Neural progenitor cell (in vitro differentiated cells): ENCODE measurements around the gene IZUMO2. TPM values are rescaled to one million over a fixed set of nuclear protein-coding genes. Genes with fewer than 3 reads are reported as not detected.
"Not testable (repeated sequence)": the region's sequence is repeated elsewhere in the genome, so short reads cannot be mapped to it uniquely, and the experiment has no call there.

Source experiments
- DNase-seq: peaks from one replicate; pipeline ENCODE4 v3.0.0-alpha.2; 2016; ENCODE audit warnings: low spot score
- H2AFZ ChIP-seq: fragments of 200-600 bp; sonication (generic); replicated peaks from 2 replicates; pipeline ENCODE4 v1.6.1; 2016; ENCODE audit warnings: antibody characterized with exemption
- H3F3A ChIP-seq: fragments of 200-600 bp; sonication (generic); 2 replicates; pipeline ENCODE4 v1.6.1; 2016; ENCODE audit warnings: antibody characterized with exemption, low read depth
- H3K27ac ChIP-seq: fragments of 200-600 bp; sonication (generic); 2 replicates; pipeline ENCODE4 v1.5.1; 2016; ENCODE audit warnings: mild to moderate bottlenecking
- H3K27me3 ChIP-seq: fragments of 200-600 bp; sonication (generic); 2 replicates; pipeline ENCODE4 v1.6.1; 2016; ENCODE audit warnings: mild to moderate bottlenecking, moderate library complexity
- H3K36me3 ChIP-seq: fragments of 200-600 bp; sonication (generic); 2 replicates; pipeline ENCODE4 v1.5.1; 2016
- H3K4me1 ChIP-seq: fragments of 200-600 bp; sonication (generic); 2 replicates; pipeline ENCODE4 v1.6.1; 2016; ENCODE audit warnings: mixed run types
- H3K4me2 ChIP-seq: fragments of 200-600 bp; sonication (generic); 2 replicates; pipeline ENCODE4 v1.6.1; 2016
- H3K4me3 ChIP-seq: fragments of 200-600 bp; sonication (generic); 2 replicates; pipeline ENCODE4 v1.5.1; 2016
- H3K79me2 ChIP-seq: fragments of 200-600 bp; sonication (generic); 2 replicates; pipeline ENCODE4 v1.6.1; 2016; ENCODE audit warnings: low read depth
- H3K9ac ChIP-seq: fragments of 200-600 bp; sonication (generic); 2 replicates; pipeline ENCODE4 v1.6.1; 2016
- H3K9me3 ChIP-seq: fragments of 200-600 bp; sonication (generic); 2 replicates; pipeline ENCODE4 v1.5.1; 2016; ENCODE audit warnings: low read depth
- H4K20me1 ChIP-seq: fragments of 200-600 bp; sonication (generic); 2 replicates; pipeline ENCODE4 v1.6.1; 2016; ENCODE audit warnings: low read depth
- H3K27ac Mint-ChIP-seq: 3 replicates; pipeline ENCODE4 v1.8.0; 2021; ENCODE audit warnings: mixed read lengths
- H3K27me3 Mint-ChIP-seq: 2 replicates; pipeline ENCODE4 v1.8.0; 2022; ENCODE audit warnings: low read depth, mild to moderate bottlenecking, inconsistent platforms, moderate library complexity, mixed read lengths; ENCODE audit not compliant: insufficient read depth
- H3K36me3 Mint-ChIP-seq: 3 replicates; pipeline ENCODE4 v1.8.0; 2021; ENCODE audit warnings: mixed read lengths
- H3K4me1 Mint-ChIP-seq: 3 replicates; pipeline ENCODE4 v1.8.0; 2021; ENCODE audit warnings: mixed read lengths
- H3K4me3 Mint-ChIP-seq: 3 replicates; pipeline ENCODE4 v1.8.0; 2021; ENCODE audit warnings: mild to moderate bottlenecking, moderate library complexity, mixed read lengths
- H3K9me3 Mint-ChIP-seq: 3 replicates; pipeline ENCODE4 v1.8.0; 2020; ENCODE audit warnings: mixed read lengths
- total RNA-seq: library from RNA; depleted of rRNA; stranded (reverse); fragments of >200 nt; gene quantifications from 2 replicates; pipeline ENCODE4 v1.2.3, GENCODE V29; 2015; ENCODE audit warnings: low replicate concordance
- TF ChIP-seq, protein P1 (sequence below): fragments of 200-600 bp; sonication (generic); IDR thresholded peaks from 2 replicates; pipeline ENCODE4 v1.5.1; 2017; ENCODE audit warnings: antibody characterized with exemption, mild to moderate bottlenecking

The IZUMO2 gene
- total RNA-seq, 1 donor from 2014 or later = not detected

- H4K20me1 ChIP-seq, H3K36me3 ChIP-seq, H3K27me3 ChIP-seq, H3K4me3 ChIP-seq, H3K27me3 Mint-ChIP-seq, H3K4me1 Mint-ChIP-seq, H3K27ac ChIP-seq, H2AFZ ChIP-seq, H3K9me3 ChIP-seq, H3K4me2 ChIP-seq, H3K27ac Mint-ChIP-seq, H3F3A ChIP-seq, H3K4me1 ChIP-seq, H3K36me3 Mint-ChIP-seq, H3K79me2 ChIP-seq, H3K9me3 Mint-ChIP-seq, H3K4me3 Mint-ChIP-seq, H3K9ac ChIP-seq: not testable (repeated sequence)
- TF ChIP-seq, protein P1, sequence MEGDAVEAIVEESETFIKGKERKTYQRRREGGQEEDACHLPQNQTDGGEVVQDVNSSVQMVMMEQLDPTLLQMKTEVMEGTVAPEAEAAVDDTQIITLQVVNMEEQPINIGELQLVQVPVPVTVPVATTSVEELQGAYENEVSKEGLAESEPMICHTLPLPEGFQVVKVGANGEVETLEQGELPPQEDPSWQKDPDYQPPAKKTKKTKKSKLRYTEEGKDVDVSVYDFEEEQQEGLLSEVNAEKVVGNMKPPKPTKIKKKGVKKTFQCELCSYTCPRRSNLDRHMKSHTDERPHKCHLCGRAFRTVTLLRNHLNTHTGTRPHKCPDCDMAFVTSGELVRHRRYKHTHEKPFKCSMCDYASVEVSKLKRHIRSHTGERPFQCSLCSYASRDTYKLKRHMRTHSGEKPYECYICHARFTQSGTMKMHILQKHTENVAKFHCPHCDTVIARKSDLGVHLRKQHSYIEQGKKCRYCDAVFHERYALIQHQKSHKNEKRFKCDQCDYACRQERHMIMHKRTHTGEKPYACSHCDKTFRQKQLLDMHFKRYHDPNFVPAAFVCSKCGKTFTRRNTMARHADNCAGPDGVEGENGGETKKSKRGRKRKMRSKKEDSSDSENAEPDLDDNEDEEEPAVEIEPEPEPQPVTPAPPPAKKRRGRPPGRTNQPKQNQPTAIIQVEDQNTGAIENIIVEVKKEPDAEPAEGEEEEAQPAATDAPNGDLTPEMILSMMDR = peak; percentile 5
- peak; percentile 20 for DNase-seq
Measured at GRCh38 chr19:50136603-50137365, 26.3 kb downstream of the IZUMO2 start.

GRCh38 chr19:50135856-50136602, 27.1 kb downstream of the IZUMO2 start:
- H3K4me1 Mint-ChIP-seq, H3K27me3 ChIP-seq, H3K4me1 ChIP-seq, H3K4me2 ChIP-seq, H3K9me3 ChIP-seq, H3K36me3 Mint-ChIP-seq, H2AFZ ChIP-seq, H3K27ac Mint-ChIP-seq, H3K4me3 ChIP-seq, DNase-seq, H4K20me1 ChIP-seq, H3K9me3 Mint-ChIP-seq, H3K27ac ChIP-seq, H3F3A ChIP-seq, H3K4me3 Mint-ChIP-seq, H3K79me2 ChIP-seq, H3K27me3 Mint-ChIP-seq, H3K9ac ChIP-seq, H3K36me3 ChIP-seq: not testable (repeated sequence)

DNA sequence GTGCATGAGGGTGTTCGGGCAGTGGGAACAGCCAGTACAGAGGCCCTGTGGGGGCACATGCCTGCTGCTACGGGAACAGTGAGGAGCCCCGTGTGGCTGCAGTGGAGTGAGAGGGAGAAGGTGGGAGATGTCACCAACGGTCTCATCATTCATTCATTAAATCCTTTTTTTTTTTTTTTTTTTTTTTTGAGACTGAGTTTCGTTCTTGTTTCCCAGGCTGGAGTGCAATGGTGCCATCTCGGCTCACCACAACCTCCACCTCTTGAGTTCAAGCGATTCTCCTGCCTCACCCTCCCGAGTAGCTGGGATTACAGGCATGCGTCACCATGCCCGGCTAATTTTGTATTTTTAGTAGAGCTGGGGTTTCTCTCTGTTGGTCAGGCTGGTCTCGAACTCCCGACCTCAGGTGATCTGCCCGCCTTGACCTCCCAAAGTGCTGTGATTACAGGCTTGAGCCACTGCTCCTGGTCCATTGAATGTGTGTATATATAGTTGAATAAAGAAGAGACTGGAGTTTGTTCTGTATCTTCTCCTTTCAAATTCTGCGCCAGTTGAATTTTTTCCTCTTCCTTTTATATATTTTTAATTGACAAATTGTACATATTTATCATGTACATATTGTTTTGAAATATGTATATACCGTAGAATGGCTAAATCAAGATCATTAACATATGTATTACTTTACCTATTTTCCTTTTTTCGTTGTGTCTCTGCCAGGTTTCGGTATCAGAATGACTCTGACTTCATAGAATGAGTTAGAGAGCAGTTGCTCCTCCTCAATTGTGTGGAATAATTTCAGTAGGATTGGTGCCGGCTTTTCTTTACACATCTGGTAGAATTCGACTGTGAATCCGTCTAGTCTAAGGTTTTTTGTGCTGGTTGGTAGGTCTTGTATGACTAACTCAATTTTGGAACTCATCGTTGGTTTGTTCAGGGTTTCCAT, 28.0 kb downstream of the IZUMO2 start:
- H3K4me1 Mint-ChIP-seq, H3K27ac Mint-ChIP-seq, H3K27ac ChIP-seq, H3K4me3 Mint-ChIP-seq, H3K27me3 ChIP-seq, H3K4me3 ChIP-seq, H3K9ac ChIP-seq, H3K79me2 ChIP-seq, H3K9me3 ChIP-seq, H3K36me3 ChIP-seq, H3K4me1 ChIP-seq, H3K27me3 Mint-ChIP-seq, H4K20me1 ChIP-seq, H2AFZ ChIP-seq, H3F3A ChIP-seq, DNase-seq, H3K9me3 Mint-ChIP-seq, H3K36me3 Mint-ChIP-seq, H3K4me2 ChIP-seq: not testable (repeated sequence)

DNA sequence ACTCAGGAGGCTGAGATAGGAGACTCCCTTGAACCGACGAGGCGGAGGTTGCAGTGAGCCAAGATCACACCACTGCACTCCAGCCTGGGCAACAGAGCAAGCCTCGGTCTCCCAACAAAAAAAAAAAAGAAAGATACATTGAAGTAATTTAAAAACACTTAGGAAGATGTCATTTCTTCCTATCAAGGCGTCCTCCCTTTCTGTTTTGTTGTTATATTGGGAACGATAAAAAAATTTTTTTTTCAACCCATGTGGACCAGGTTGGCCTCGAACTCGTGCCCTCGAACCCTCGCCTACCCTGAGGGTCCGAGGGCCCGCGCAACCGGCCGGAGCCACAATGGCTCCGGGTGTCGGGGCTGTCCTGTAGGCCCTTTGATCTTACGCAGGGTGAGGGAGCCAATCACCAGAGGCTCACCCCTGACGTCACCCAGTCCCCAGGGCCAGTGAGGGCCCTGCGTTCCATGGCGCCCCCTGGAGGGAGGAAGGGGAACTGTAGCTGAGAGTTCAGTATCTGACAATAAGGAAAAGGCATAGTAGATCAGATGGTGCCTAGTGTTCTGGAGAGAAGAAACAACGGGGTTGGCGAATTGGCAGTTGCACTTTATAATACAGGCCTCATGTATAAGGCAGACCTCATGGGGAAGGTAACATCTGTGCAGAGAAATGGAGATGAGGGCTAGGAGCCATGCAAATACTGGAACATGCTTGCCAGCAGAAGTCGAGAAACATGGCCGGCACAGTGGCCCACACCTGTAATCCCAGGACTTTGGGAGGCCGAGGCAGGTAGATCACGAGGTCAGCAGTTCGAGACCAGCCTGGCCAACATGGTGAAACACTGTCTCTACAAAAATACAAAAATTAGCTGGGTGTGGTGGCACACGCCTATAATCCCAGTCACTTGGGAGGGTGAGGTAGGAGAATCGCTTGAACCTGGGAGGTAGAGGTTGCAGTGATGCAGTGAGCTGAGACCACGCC, 29.3 kb downstream of the IZUMO2 start:
- not testable (repeated sequence) for H3K27me3 Mint-ChIP-seq, H3K9me3 Mint-ChIP-seq, H3F3A ChIP-seq, H3K79me2 ChIP-seq, H3K4me1 ChIP-seq, H3K4me2 ChIP-seq, H3K36me3 Mint-ChIP-seq, H3K36me3 ChIP-seq, H3K27ac ChIP-seq, H3K4me3 ChIP-seq, H4K20me1 ChIP-seq, H3K4me1 Mint-ChIP-seq, H3K27me3 ChIP-seq, H3K4me3 Mint-ChIP-seq, H3K9ac ChIP-seq, H2AFZ ChIP-seq, H3K9me3 ChIP-seq, H3K27ac Mint-ChIP-seq, DNase-seq

- H3K27me3 ChIP-seq, H3K36me3 Mint-ChIP-seq, H3K4me1 ChIP-seq, H2AFZ ChIP-seq, H3F3A ChIP-seq, H3K9me3 ChIP-seq, H3K4me2 ChIP-seq, H3K4me3 ChIP-seq, H3K27ac ChIP-seq, DNase-seq, H3K79me2 ChIP-seq, H3K9ac ChIP-seq, H3K36me3 ChIP-seq, H3K9me3 Mint-ChIP-seq, H3K4me3 Mint-ChIP-seq, H3K27ac Mint-ChIP-seq, H3K4me1 Mint-ChIP-seq, H4K20me1 ChIP-seq, H3K27me3 Mint-ChIP-seq: not testable (repeated sequence)
Measured at GRCh38 chr19:50104012-50104411, 59.1 kb downstream of the IZUMO2 start.

- not testable (repeated sequence) for H3K36me3 ChIP-seq, H4K20me1 ChIP-seq, H3K4me3 Mint-ChIP-seq, H2AFZ ChIP-seq, H3K36me3 Mint-ChIP-seq, H3K79me2 ChIP-seq, H3K27me3 ChIP-seq, H3K4me1 ChIP-seq, H3K27ac Mint-ChIP-seq, H3K27me3 Mint-ChIP-seq, H3K4me1 Mint-ChIP-seq, H3K9ac ChIP-seq, H3K9me3 Mint-ChIP-seq, H3K27ac ChIP-seq, H3K4me2 ChIP-seq, DNase-seq, H3F3A ChIP-seq, H3K4me3 ChIP-seq, H3K9me3 ChIP-seq
Measured at GRCh38 chr19:50103405-50103804, 59.7 kb downstream of the IZUMO2 start.
